Esophagus mucosa (tissue), 1 donor: ENCODE data around the gene ATP6V0B. TPM values are rescaled to one million over a fixed set of nuclear protein-coding genes. Genes with fewer than 3 reads are reported as not detected.

Experiments
- total RNA-seq: library from RNA; stranded (reverse); gene quantifications from one replicate; pipeline ENCODE4 v1.2.4, GENCODE V29; 2023
- donor health status: DM: yes; HTN: yes; CAD: no.

The ATP6V0B gene
- total RNA-seq, 1 donor from 2014 or later = 95.7 TPM

Other genes with a start within 250 kb of the ATP6V0B start
- 7.4 TPM for gene ARTN, start 41.2 kb upstream of the ATP6V0B start, total RNA-seq
- 21.7 TPM for gene IPO13, start 28.0 kb upstream of the ATP6V0B start, total RNA-seq
- gene DPH2, start 5.0 kb upstream of the ATP6V0B start, total RNA-seq = 18.3 TPM
- gene B4GALT2, start 4.2 kb downstream of the ATP6V0B start, total RNA-seq = 40.1 TPM
- 4.0 TPM for gene CCDC24, start 16.6 kb downstream of the ATP6V0B start, total RNA-seq
- gene SLC6A9, start 56.5 kb downstream of the ATP6V0B start, total RNA-seq = 46.7 TPM
- gene KLF17, start 143.9 kb downstream of the ATP6V0B start, total RNA-seq = not detected
- gene KLF18, start 166.7 kb downstream of the ATP6V0B start, total RNA-seq = not detected
- gene DMAP1, start 238.5 kb downstream of the ATP6V0B start, total RNA-seq = 16.2 TPM